Duodenal mucosa (tissue), 2 donors: ENCODE results near the gene ADARB1.

Experiments used
- H3K27ac ChIP-seq: one replicate; pipeline ENCODE4 v1.7.0; 2013; ENCODE audit warnings: low read depth, low read length
- H3K27me3 ChIP-seq, 2 donors: one replicate each; pipeline ENCODE4 v1.7.0; 2013; ENCODE audit warnings: low read length in 2 of 2, control low read depth in 1 of 2; ENCODE audit not compliant: insufficient read depth in 2 of 2, control insufficient read depth in 1 of 2
- H3K36me3 ChIP-seq, 2 donors: one replicate each; pipeline ENCODE4 v1.7.0; 2013; ENCODE audit warnings: low read length in 2 of 2, control low read depth in 1 of 2; ENCODE audit not compliant: insufficient read depth in 2 of 2, control insufficient read depth in 1 of 2
- H3K4me1 ChIP-seq, 2 donors: one replicate each; pipeline ENCODE4 v1.7.0; 2013; ENCODE audit warnings: low read length in 2 of 2, control low read depth in 1 of 2; ENCODE audit not compliant: insufficient read depth in 2 of 2, control insufficient read depth in 1 of 2
- H3K4me3 ChIP-seq, 2 donors: one replicate each; pipeline ENCODE4 v1.7.0; 2013; ENCODE audit warnings: low read length in 2 of 2, low read depth in 1 of 2
- H3K9ac ChIP-seq, 2 donors: one replicate each; pipeline ENCODE4 v1.7.0; 2013; ENCODE audit warnings: low read length in 2 of 2, low read depth in 1 of 2
- H3K9me3 ChIP-seq, 2 donors: one replicate each; pipeline ENCODE4 v1.7.0; 2013; ENCODE audit warnings: low read length in 2 of 2, control low read depth in 1 of 2; ENCODE audit not compliant: control insufficient read depth in 1 of 2

ADARB1 gene

DNA sequence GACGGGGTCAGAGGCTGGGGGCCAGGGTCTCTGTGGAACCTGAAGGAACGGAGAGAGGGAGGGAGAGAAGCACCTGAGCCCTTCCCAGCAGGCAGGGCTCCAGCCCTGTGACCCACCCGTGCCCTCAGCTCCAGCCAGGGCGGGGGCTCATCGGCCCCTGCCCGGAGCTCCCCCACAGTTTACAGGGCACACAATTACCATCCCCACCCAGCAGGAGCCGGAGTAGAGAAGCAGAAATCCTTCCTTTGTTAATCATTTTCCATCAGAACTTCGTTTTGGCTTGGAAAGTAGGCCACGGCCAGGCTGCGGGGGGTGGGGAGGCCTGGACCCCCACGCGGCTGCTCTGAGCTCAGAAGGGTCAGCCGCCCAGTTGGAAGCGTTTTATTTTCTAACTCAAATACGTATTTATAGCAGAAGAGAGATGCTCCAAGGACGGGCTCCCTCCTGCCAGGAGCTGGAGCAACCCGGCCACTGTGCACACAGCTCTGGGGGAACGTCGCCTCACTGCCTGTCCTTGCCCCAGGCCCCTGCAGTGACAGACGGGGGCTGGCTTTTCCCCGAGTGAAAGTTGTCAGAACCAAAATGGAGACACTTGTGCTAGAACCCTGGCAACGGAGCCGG, 42.7 kb upstream of the ADARB1 start:
- Histone ChIP-seq H3K9me3 (peaks cover 0 to 2% of the 10 kb centered on the region in 2 donors), H3K4me3 (no peak overlapping the region), H3K27ac (no peak overlapping the region), H3K36me3 (no peaks in the 10 kb centered on the region), H3K9ac (no peak overlapping the region), H3K4me1 (peaks cover 0 to 13% of the 10 kb centered on the region in 2 donors), H3K27me3 (peaks cover 0 to 5% of the 10 kb centered on the region in 2 donors)

DNA sequence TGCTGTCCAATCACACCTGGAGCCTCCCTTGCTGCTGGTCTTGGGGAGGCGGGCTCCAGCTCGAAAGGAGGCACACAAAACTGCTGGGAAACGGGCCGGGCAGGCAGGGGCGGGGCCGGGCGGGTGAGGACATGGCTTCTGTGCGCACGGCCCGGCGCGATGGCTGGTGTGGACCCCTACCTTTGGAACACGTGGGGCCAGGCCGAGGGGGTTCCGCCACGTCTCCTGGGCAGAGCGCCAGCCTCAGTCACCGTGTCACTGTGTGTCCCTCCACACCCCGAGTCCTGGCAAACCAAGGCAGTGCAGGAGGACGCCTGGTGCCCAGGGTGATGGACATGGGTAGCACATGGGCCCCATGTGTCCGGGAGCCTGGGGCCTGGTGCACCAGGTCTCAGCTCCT, 42.0 kb upstream of the ADARB1 start:
- H3K4me1 ChIP-seq = peaks cover 0 to 13% of the 10 kb centered on the region in 2 donors

DNA sequence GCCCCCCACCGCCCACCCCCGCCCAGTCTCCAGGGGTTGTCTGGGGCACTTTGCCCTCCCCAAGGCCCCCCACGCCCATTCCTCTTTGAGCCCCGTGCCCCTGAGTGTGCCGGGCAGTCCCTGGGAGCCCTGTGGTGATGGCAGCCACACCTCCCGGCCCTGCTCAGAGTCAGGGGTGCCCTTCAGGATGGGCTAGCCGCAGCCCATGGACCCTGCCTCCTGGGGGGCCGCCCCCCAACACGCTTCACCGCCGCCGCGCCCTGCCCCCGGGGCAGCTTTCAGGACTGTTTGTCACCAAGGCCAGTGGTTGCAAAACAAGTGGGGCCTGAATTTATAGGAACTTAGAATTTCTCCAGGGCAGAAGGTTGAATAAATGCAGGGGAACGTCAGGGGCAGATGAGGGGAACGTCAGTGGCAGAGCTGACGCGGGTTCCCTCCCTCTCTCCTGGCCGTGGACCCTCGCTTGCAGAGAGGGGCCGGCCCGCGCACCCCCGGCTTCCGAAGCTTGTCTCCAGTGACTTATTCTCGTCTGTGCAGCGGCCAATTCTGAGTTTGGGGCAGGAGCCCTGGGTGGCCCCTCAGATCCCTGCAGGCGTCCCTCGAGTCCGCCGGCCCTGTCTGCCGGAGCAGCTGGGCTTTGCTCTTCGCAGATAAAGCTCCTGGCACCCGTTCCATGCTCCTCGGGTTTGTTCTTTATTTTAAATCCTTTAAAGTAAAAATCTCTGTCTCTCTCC, 41.2 kb upstream of the ADARB1 start:
- H3K9me3 ChIP-seq = peaks cover 3 to 6% of the 10 kb centered on the region in 2 donors
- H3K4me3 ChIP-seq = no peak overlapping the region
- H3K27ac ChIP-seq = no peak overlapping the region
- no peaks in the 10 kb centered on the region for H3K36me3 ChIP-seq
- peaks cover 0 to 13% of the 10 kb centered on the region in 2 donors for H3K4me1 ChIP-seq
- peaks cover 0 to 5% of the 10 kb centered on the region in 2 donors for H3K27me3 ChIP-seq
- no peak overlapping the region for H3K9ac ChIP-seq

More for the DNA sequence above, 42.0 kb upstream of the ADARB1 start:
- Histone ChIP-seq H3K4me3 (no peak overlapping the region), H3K9me3 (peaks cover 3 to 6% of the 10 kb centered on the region in 2 donors), H3K9ac (no peak overlapping the region), H3K27ac (no peak overlapping the region), H3K36me3 (no peaks in the 10 kb centered on the region), H3K27me3 (peaks cover 0 to 5% of the 10 kb centered on the region in 2 donors)

DNA sequence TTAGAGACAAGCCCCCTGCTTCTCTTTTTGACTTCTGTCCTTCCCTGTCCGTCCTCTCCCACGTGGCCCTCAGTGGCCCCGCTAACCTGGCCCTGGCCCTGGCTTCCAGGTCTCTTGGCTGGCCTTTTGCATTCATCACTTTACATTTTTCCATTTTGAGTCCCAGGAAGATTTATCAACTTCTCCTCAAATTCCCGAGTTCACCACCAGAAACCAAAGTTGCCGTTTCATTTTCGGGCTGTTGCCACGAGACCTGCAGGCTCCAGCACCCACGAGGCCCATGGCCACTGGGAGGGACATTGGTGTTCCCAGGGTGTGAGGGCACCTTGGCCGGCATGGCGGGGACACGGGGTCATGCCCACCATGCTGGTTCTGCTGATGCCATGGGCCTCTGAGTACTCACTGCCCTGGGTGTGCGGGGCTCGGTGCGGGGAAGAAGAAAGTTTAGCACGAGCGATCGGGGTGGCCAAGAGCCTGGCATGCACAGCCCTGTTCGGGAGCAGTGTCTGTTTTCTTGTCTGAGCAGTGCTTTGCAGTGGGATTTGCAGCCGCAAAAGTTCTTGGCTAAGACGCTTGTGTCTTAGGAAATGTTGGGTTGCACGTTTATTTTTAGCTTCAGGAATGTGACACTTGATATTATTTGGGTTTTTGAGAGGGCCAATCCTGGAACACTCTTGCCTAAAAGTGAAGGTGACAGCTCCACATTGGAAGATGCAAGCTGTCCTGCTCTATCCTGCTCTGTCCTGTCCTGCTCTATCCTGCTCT, 40.4 kb upstream of the ADARB1 start:
- Histone ChIP-seq H3K27ac (no peak overlapping the region), H3K9ac (no peak overlapping the region), H3K27me3 (peaks cover 0 to 5% of the 10 kb centered on the region in 2 donors), H3K36me3 (no peaks in the 10 kb centered on the region), H3K9me3 (peaks cover 3 to 6% of the 10 kb centered on the region in 2 donors), H3K4me3 (no peak overlapping the region), H3K4me1 (peaks cover 0 to 13% of the 10 kb centered on the region in 2 donors)

DNA sequence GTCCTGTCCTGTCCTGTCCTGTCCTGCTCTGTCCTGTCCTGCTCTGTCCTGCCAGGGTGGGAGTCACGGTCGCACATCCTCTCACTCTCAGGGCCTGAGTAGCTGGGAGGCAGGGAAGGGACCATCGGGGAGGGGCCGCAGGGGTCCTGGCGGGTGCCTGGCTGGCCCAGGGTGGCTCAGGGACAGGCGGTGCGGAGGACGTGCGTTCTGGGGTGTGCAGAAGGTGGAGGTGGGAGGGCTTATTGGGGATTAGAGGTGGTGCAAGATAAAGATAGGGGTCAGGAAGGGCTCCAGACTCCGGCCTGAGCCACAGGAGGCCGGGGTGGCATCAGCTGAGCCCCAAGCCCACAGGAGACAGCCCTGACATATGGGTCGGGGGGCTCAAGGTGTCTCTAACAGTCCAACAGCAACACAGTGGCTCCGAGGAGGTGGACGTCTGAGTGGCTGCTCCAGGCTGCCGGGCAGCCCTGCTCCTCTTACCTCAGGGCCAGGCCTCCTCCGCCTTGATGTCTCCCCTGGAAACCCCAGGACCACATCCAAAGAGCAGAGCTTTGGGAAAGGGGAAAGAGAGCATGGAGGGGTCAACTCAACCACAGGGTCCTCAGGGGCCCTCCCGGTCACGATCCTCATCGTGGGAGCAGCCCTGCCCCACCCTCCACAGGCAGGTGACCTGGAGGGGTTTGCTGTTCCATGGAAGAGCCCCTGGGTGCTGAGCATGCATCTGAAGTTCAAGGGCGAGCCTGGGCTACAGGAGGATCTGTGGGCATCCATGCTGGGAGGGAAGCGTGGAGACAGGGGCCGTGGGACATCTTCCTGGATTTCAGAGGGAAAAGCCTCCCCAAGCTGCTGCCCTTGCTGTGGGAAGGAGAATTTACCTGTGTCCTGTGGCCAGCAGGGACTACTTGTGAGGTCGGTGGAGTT, 39.6 kb upstream of the ADARB1 start:
- peaks cover 0 to 5% of the 10 kb centered on the region in 2 donors for H3K27me3 ChIP-seq
- no peak overlapping the region for H3K4me3 ChIP-seq
- no peak overlapping the region for H3K27ac ChIP-seq
- peaks cover 3 to 6% of the 10 kb centered on the region in 2 donors for H3K9me3 ChIP-seq
- no peak overlapping the region for H3K9ac ChIP-seq
- H3K4me1 ChIP-seq = peaks cover 0 to 11% of the 10 kb centered on the region in 2 donors
- no peaks in the 10 kb centered on the region for H3K36me3 ChIP-seq

DNA sequence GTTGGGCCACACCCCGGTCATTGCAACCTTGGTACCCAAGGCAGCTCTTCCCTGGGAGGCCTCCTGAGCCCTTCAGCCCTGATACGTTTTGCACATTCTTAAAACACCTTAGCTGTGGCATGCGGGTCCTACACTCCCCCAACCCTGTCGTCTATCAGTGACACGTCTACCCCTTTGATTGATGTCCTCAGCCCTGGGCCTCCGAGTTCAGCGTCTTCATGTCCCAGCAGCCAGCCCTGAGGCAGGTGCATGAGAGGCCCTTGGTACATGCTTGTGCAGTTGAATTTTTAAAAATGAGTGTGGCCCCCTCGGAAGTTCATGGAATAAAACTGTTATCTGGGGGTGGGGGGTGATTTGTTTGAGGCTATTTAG, 38.9 kb upstream of the ADARB1 start:
- Histone ChIP-seq H3K4me3 (no peak overlapping the region), H3K4me1 (peaks cover 0 to 8% of the 10 kb centered on the region in 2 donors), H3K27me3 (peaks cover 0 to 3% of the 10 kb centered on the region in 2 donors), H3K9me3 (peaks cover 3 to 6% of the 10 kb centered on the region in 2 donors), H3K27ac (no peak overlapping the region), H3K36me3 (no peaks in the 10 kb centered on the region), H3K9ac (no peak overlapping the region)

DNA sequence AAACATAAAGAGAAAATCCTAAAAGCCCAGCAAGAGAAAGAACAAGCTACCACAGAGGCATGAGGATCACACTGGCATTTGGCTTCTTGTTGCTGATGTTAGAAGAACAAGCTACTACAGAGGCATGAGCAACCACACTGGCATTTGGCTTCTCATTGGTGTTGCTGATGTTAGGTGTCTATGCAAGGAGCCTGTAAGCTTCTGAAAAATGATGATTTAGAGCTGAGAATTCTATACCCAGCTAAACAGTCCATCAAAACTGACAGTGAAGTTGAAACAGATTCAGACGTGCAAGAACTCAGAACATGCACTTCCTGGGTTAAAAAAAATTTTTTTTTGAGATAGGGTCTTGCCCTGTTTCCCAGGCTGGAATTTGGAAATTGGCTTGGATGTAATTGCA, 37.8 kb upstream of the ADARB1 start:
- no peak overlapping the region for H3K4me3 ChIP-seq
- no peaks in the 10 kb centered on the region for H3K36me3 ChIP-seq
- H3K27me3 ChIP-seq = no peaks in the 10 kb centered on the region
- H3K9ac ChIP-seq = no peak overlapping the region
- peaks cover 3 to 6% of the 10 kb centered on the region in 2 donors for H3K9me3 ChIP-seq
- H3K27ac ChIP-seq = no peak overlapping the region
- H3K4me1 ChIP-seq = peaks cover 0 to 10% of the 10 kb centered on the region in 2 donors

DNA sequence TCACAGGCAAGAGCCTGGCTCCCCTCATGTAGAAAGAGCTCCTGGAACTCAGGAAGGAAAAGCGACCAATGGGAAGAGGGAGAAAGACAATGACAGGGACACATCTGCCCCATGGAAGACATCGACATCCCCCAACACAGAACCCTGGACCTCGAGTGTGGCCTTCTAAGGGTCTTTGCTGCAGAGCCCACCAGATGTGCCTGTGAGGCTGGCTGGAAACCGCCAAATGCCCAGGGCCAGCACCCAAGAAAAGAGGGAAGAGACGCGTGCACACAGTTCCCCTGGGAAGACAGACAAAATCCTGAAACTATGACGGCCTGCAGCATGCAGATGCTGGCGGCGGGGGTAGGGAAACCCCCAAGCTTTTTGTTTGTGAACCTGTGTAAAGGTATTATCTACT, 36.4 kb upstream of the ADARB1 start:
- Histone ChIP-seq H3K9me3 (peaks cover 3 to 6% of the 10 kb centered on the region in 2 donors), H3K36me3 (no peaks in the 10 kb centered on the region), H3K4me3 (no peak overlapping the region), H3K27me3 (peaks cover 0 to 10% of the 10 kb centered on the region in 2 donors), H3K27ac (no peak overlapping the region), H3K4me1 (peaks cover 0 to 12% of the 10 kb centered on the region in 2 donors), H3K9ac (no peak overlapping the region)

DNA sequence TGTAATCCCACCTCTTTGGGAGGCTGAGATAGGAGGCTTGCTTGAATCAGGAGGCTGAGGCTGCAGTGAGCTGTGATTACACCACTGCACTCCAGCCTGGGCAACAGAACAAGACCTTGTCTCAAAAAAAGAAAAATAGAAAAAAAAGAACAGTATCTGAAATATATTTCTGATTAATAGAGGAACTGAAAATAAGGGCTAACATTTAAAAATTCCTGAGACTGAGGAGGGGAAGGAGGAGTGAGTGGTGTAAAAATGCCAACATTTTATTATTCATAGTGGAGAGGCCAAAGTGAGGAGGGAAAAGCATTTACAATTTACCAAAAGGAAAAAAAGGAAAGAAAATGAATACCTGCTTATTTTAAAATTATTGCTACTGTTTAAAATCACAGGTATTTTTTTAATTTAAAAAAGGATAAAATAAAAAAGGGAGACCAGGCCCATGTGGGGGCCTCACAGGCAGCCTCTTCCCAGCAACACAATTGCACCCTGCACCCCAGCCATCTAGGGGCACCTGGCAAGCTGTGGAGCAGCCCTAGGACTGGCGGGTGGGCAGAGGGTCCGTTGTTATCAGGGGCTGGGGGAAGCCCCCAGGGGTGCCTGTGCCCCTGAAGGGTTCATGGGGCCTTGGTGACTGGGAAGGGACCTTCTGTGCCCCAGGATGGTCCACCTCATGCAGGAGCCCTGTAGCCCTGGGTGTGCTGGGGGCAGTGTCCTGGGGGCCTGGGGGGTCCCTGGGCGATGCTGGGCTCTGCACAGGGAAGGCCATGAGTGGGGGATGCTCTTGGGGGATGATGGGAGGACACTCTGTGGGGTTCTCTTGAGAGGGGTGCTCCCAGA, 34.8 kb upstream of the ADARB1 start:
- Histone ChIP-seq H3K9me3 (peaks cover 3 to 6% of the 10 kb centered on the region in 2 donors), H3K27ac (no peak overlapping the region), H3K4me3 (no peak overlapping the region), H3K9ac (no peak overlapping the region), H3K27me3 (peaks cover 0 to 10% of the 10 kb centered on the region in 2 donors), H3K4me1 (peaks cover 0 to 5% of the 10 kb centered on the region in 2 donors), H3K36me3 (no peaks in the 10 kb centered on the region)
